GM12801 (cell line): Measurements from ENCODE around the gene NUP133.

ENCODE experiments used
- TF ChIP-seq, protein P1 (sequence below): IDR thresholded peaks from one replicate; pipeline ENCODE4 v1.5.1; 2011; ENCODE audit warnings: control low read depth; ENCODE audit not compliant: insufficient read length; ENCODE audit errors: extremely low read depth

NUP133 gene

DNA sequence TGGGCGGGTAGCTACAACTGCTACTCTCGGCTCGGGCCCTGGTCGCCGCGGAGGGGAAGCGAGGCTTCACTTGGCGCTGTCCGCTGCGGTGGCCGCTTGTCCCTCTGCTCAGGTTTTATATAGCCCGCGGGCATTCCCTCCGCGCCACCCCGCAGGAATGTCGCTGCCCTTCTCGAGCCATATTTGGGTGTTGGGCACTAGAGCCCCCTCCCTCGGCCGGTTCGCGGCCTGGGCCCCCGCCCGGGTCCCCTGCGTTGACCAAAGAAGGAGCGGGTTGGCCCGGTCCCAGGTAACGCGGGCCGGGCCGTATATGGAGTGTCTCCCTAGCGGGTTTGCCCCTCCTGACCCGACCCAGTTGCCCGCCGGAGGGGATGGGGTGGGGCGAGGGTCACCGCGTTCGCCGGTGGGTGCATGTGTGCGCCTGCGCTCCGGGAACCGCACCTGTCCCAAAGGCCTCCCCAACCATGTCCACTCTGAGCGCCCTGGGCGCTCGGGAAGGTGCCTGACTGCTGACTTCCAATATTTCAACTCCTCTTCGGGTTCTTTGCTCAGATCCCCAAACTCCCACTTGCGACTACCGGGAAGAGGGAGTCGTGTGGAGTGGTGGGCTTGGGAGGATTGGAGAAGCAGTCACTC, 74.0 kb downstream of the NUP133 start, which contains the start of gene ACTA1:
Gene ACTA1 (minus strand): TSS at position 90 of the 636 bp plus-strand sequence. CDS start 979 bp downstream, outside the sequence.
- TF ChIP-seq, protein P1, sequence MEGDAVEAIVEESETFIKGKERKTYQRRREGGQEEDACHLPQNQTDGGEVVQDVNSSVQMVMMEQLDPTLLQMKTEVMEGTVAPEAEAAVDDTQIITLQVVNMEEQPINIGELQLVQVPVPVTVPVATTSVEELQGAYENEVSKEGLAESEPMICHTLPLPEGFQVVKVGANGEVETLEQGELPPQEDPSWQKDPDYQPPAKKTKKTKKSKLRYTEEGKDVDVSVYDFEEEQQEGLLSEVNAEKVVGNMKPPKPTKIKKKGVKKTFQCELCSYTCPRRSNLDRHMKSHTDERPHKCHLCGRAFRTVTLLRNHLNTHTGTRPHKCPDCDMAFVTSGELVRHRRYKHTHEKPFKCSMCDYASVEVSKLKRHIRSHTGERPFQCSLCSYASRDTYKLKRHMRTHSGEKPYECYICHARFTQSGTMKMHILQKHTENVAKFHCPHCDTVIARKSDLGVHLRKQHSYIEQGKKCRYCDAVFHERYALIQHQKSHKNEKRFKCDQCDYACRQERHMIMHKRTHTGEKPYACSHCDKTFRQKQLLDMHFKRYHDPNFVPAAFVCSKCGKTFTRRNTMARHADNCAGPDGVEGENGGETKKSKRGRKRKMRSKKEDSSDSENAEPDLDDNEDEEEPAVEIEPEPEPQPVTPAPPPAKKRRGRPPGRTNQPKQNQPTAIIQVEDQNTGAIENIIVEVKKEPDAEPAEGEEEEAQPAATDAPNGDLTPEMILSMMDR, result no peak

DNA sequence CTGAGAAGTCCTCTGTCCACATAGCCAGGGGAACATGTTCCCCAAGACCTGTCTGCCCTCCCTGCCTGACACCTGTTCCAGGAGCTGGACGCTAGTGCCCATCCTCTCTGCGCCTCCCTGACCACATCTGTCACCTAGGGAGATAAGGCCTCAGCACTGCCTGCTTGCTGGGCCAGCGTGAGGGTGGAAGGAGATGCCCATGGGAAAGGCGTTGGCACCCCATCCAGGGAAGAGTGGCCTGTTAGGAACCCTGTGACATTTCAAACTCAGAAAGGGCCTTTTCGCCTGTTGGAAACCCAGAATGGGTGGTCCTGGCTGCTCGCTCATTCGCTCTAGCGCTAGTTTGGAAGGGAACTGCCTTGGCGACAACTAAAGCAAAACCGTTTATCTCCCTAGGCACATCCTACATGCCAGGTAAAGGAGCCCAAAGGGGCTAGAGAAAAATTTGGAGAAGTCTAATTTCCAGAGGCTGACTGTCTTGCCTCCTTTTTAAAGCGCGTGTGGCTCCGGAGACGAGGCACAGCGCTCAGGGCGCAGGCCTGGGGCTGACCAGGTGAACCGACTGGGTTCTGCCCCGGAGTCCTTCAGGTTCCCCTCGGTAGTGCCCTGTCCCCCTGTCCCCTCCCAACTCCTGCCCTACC, 74.7 kb downstream of the NUP133 start:
- TF ChIP-seq, protein P1, result no peak

DNA sequence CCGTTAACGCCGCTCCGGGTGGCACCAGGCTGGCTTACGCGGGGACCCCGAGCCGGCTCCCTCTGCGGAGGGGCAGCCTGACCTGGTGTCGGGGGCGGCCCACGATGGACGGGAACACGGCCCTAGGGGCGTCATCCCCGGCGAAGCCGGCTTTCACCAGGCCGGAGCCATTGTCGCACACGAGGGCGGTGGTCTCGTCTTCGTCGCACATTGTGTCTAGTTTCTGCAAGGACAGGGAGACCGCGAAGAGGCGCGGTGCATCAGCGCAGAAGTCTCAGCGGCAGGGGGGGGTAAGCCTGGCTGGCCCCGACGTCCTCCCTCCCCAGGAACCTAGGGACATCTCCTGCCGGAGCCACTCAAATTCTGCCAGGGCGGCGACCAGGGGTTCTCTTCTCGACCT, 75.2 kb downstream of the NUP133 start:
- TF ChIP-seq, protein P1, result no peak

DNA sequence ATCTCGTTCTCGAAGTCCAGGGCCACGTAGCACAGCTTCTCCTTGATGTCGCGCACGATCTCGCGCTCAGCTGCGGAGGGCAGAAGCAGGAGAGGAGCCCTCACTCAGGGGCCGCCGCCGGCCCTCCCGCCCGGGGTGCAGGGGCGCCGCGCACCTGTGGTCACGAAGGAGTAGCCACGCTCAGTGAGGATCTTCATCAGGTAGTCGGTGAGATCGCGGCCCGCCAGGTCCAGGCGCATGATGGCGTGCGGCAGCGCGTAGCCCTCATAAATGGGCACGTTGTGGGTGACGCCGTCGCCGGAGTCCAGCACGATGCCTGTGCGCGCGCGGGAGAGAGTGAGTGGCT, 76.1 kb downstream of the NUP133 start:
- TF ChIP-seq, protein P1, result no peak

DNA sequence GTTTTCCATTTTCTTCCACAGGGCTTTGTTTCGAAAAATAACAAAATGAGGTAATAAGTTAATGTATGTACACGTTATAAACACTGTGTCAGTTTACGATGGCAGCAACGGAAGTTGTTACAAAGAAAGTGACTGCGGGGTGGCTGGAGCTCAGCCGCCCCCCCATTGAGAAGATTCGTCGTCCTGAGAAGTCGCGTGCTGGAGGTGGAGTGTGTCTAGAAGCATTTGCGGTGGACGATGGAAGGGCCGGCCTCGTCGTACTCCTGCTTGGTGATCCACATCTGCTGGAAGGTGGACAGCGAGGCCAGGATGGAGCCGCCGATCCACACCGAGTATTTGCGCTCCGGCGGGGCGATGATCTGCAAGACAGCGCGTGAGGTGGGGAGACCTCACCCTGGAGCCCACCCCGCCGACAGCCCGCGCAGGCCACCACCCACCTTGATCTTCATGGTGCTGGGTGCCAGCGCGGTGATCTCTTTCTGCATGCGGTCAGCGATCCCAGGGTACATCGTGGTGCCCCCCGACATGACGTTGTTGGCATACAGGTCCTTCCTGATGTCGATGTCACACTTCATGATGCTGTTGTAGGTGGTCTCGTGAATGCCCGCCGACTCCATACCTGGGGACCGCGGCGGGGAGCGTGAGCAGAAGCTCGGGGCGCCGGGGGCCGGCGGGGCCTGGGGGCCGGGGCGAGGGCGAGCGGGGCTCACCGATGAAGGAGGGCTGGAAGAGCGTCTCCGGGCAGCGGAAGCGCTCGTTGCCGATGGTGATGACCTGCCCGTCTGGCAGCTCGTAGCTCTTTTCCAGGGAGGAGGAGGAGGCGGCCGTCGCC, 76.6 kb downstream of the NUP133 start:
- TF ChIP-seq, protein P1, result no peak

DNA sequence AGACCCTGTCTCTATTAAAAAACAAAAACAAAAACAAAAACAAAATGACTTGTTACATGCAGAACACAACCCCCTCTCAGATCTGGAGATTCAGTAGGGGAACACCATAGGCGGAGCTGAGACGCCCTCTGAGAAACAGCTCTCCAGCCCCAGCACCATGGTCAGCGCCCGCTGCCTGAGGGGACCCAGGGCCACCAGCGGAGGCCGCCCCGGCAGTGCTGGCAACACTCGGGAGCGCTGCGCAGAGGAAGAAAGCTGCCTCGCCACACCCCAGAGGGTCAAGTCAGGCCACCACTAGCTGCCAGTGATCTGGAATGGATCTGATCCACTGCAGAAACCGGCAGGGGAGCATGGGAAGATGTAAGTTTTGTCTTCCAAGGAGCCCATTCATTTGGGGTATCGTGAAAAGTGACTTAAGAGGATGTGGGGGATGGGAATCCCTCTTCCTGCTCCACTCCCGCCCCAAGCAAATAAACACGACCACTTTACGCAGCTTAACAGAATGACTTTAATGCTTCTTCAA, 77.3 kb downstream of the NUP133 start:
- TF ChIP-seq, protein P1, result no peak

DNA sequence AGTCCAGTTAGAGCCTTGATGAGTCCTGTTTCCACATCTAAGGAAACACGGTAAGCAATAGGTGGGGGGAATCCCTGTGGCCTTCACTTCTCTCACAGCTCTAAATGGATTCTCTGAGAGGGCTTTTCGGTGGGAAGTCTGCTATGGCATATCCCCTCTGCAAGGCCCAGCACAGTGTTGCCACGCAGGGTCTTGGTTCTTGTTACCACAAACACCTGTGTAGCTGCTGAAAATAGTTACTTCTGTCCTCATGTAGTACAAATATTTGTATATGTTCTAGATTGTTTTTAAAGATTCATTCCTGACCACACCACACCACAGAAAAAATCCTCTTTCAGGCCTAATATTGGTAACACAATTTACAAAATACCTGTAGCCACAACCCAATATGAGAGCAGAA, 79.9 kb downstream of the NUP133 start:
- TF ChIP-seq, protein P1, result no peak
